ENCODE measurements around the gene IFT88.

- TF ChIP-seq, protein P1, sequence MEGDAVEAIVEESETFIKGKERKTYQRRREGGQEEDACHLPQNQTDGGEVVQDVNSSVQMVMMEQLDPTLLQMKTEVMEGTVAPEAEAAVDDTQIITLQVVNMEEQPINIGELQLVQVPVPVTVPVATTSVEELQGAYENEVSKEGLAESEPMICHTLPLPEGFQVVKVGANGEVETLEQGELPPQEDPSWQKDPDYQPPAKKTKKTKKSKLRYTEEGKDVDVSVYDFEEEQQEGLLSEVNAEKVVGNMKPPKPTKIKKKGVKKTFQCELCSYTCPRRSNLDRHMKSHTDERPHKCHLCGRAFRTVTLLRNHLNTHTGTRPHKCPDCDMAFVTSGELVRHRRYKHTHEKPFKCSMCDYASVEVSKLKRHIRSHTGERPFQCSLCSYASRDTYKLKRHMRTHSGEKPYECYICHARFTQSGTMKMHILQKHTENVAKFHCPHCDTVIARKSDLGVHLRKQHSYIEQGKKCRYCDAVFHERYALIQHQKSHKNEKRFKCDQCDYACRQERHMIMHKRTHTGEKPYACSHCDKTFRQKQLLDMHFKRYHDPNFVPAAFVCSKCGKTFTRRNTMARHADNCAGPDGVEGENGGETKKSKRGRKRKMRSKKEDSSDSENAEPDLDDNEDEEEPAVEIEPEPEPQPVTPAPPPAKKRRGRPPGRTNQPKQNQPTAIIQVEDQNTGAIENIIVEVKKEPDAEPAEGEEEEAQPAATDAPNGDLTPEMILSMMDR (IDR thresholded peaks at IDR 0.05): no peak
- TF ChIP-seq EP300 (IDR thresholded peaks at IDR 0.05) (no peak), POLR2A (IDR thresholded peaks at IDR 0.05) (no peak), POLR2AphosphoS5 (IDR thresholded peaks at IDR 0.05) (no peak)
Observed at GRCh38 chr13:20566468-20566897, 474 bp upstream of the IFT88 start.

Data from stomach (tissue), 4 donors.